GM23338 (cell line): ENCODE measurements around the gene PCDHGA9. TPM values are rescaled to one million over a fixed set of nuclear protein-coding genes. Genes with fewer than 3 reads are reported as not detected.
"Not testable (repeated sequence)": the region's sequence is repeated elsewhere in the genome, so short reads cannot be mapped to it uniquely, and the experiment has no call there.

Experiments used
- ATAC-seq: fragments of 200-7000 bp; cut with Tn5 transposase; 3 replicates; pipeline ENCODE4 v1.9.1; 2020
- DNase-seq: peaks from one replicate; pipeline ENCODE4 v3.0.0-alpha.2; 2015; ENCODE audit warnings: low spot score
- H2AFZ ChIP-seq: fragments of 200-600 bp; sonication (generic); 2 replicates; pipeline ENCODE4 v1.8.0; 2016; ENCODE audit warnings: antibody characterized with exemption, mild to moderate bottlenecking, moderate library complexity
- H3F3A ChIP-seq: fragments of 200-600 bp; sonication (generic); replicated peaks from 2 replicates; pipeline ENCODE4 v1.8.0; 2017; ENCODE audit warnings: antibody characterized with exemption, mixed run types, low read depth
- H3K27ac ChIP-seq: fragments of 200-600 bp; sonication (generic); 2 replicates; pipeline ENCODE4 v1.6.1; 2016; ENCODE audit warnings: low read depth
- H3K27me3 ChIP-seq: fragments of 200-600 bp; sonication (generic); 2 replicates; pipeline ENCODE4 v1.8.0; 2016; ENCODE audit warnings: mild to moderate bottlenecking, mixed run types, moderate library complexity; ENCODE audit not compliant: insufficient read depth
- H3K36me3 ChIP-seq: fragments of 200-600 bp; sonication (generic); 2 replicates; pipeline ENCODE4 v1.8.0; 2016; ENCODE audit warnings: mild to moderate bottlenecking; ENCODE audit not compliant: insufficient read depth
- H3K4me1 ChIP-seq: fragments of 200-600 bp; sonication (generic); 2 replicates; pipeline ENCODE4 v1.8.0; 2016; ENCODE audit warnings: mild to moderate bottlenecking, moderate library complexity; ENCODE audit not compliant: insufficient read depth
- H3K4me2 ChIP-seq: fragments of 200-600 bp; sonication (generic); 2 replicates; pipeline ENCODE4 v1.7.1; 2017; ENCODE audit warnings: mixed run types
- H3K4me3 ChIP-seq: fragments of 200-600 bp; sonication (generic); 2 replicates; pipeline ENCODE4 v1.6.1; 2016; ENCODE audit warnings: mixed run types
- H3K79me2 ChIP-seq: fragments of 200-600 bp; sonication (generic); replicated peaks from 2 replicates; pipeline ENCODE4 v1.8.0; 2017; ENCODE audit warnings: mild to moderate bottlenecking; ENCODE audit not compliant: insufficient read depth
- H3K9me2 ChIP-seq: fragments of 200-600 bp; sonication (generic); 2 replicates; pipeline ENCODE4 v1.8.0; 2017; ENCODE audit not compliant: insufficient read depth
- H4K20me1 ChIP-seq: fragments of 200-600 bp; sonication (generic); replicated peaks from 2 replicates; pipeline ENCODE4 v1.8.0; 2017; ENCODE audit warnings: mild to moderate bottlenecking; ENCODE audit not compliant: insufficient read depth
- H3K27ac Mint-ChIP-seq: 2 replicates; pipeline ENCODE4 v1.8.0; 2020; ENCODE audit warnings: inconsistent platforms, mild to moderate bottlenecking, moderate library complexity, mixed read lengths
- H3K27me3 Mint-ChIP-seq: 3 replicates; pipeline ENCODE4 v1.8.0; 2022; ENCODE audit warnings: low read depth, mild to moderate bottlenecking, moderate library complexity, mixed read lengths, inconsistent platforms; ENCODE audit not compliant: insufficient read depth, poor library complexity
- H3K36me3 Mint-ChIP-seq: 3 replicates; pipeline ENCODE4 v1.8.0; 2021; ENCODE audit warnings: low read depth, mild to moderate bottlenecking, inconsistent platforms, moderate library complexity, mixed read lengths
- H3K4me1 Mint-ChIP-seq: 3 replicates; pipeline ENCODE4 v1.8.0; 2020; ENCODE audit warnings: mild to moderate bottlenecking, inconsistent platforms, mixed read lengths
- H3K4me3 Mint-ChIP-seq: 3 replicates; pipeline ENCODE4 v1.8.0; 2021; ENCODE audit warnings: moderate library complexity, mild to moderate bottlenecking, inconsistent platforms, mixed read lengths
- H3K9me3 Mint-ChIP-seq: 3 replicates; pipeline ENCODE4 v1.8.0; 2020; ENCODE audit warnings: moderate library complexity, mild to moderate bottlenecking, inconsistent platforms, mixed read lengths
- POLR2AphosphoS5 ChIP-seq: IDR thresholded peaks from 2 replicates; pipeline ENCODE4 v1.6.1; 2016; ENCODE audit warnings: antibody characterized with exemption, low read depth
- STAT1 ChIP-seq: IDR thresholded peaks from one replicate; pipeline ENCODE4 v1.6.1; 2016; ENCODE audit warnings: antibody characterized with exemption; ENCODE audit not compliant: unreplicated experiment
- polyA plus RNA-seq: library from polyadenylated mRNA; unstranded; fragments of >200 nt; fragmentation: Nextera tagmentation; extraction: Ambion mirVana; gene quantifications from 2 replicates; pipeline ENCODE4 v1.2.1, GENCODE V29; 2016
- total RNA-seq: library from RNA; depleted of rRNA; stranded (reverse); fragments of >200 nt; shearing (Covaris generic); gene quantifications from 2 replicates; pipeline ENCODE4 v1.2.3, GENCODE V29; 2014
- TF ChIP-seq, protein P1 (sequence below), 2 experiments: fragments of 200-600 bp in 1 of 2; sonication (generic) in 1 of 2; conservative IDR thresholded peaks; 2 replicates each; pipeline versions ENCODE4 v1.5.1 to v1.6.1; 2016 to 2017; ENCODE audit warnings: antibody characterized with exemption in 2 of 2, low read depth in 2 of 2, mild to moderate bottlenecking in 2 of 2, moderate library complexity in 1 of 2
- TF ChIP-seq, protein P2 (sequence below): fragments of 250-450 bp; sonication (Bioruptor Pico); IDR thresholded peaks from 2 replicates; pipeline ENCODE4 v1.5.0; 2020; ENCODE audit warnings: mild to moderate bottlenecking, moderate library complexity

Gene PCDHGA9
- total and polyA plus RNA-seq, 2 experiments from 2014 or later: 0.50 to 5.5 TPM

DNA sequence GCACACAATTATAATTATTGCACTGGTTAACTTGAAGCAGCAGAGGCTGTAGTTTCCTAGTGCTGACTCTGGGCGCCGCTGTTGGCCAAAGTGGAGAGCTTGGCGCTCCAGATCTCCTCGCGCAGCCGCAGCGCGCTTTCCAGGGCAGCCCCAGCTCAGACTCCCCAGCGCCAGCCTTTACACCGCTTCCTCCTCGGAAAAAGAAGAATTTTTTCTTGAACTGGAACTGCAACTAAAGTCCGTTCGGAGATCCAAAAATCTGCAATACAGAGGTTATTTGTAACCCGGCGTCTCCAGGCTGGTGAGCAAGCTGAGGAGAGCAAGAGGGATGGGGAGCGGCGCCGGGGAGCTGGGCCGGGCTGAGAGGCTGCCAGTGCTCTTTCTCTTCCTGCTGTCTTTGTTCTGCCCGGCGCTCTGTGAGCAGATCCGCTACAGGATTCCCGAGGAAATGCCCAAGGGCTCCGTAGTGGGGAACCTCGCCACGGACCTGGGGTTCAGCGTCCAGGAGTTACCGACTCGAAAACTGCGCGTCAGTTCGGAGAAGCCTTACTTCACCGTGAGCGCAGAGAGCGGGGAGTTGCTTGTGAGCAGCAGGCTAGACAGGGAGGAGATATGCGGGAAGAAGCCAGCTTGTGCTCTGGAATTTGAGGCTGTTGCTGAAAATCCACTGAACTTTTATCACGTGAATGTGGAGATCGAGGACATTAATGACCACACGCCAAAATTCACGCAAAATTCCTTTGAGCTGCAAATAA, 14.8 kb upstream of the PCDHGA9 start, which contains the start of gene PCDHGB4:
Gene PCDHGB4 (plus strand): TSS at position 142 of the 755 bp plus-strand sequence. CDS start 187 bp downstream, at position 329.
- ATAC-seq (peak; percentile 92), DNase-seq (peak; percentile 81)
- H3F3A ChIP-seq, H3K79me2 ChIP-seq, H3K4me1 ChIP-seq, H3K27me3 ChIP-seq, H3K4me1 Mint-ChIP-seq, H3K27me3 Mint-ChIP-seq, H3K9me2 ChIP-seq, H3K27ac ChIP-seq, H3K36me3 ChIP-seq, H4K20me1 ChIP-seq, H3K27ac Mint-ChIP-seq, H2AFZ ChIP-seq: not testable (repeated sequence)
- peaks cover 74% of the 10 kb centered on the region for H3K36me3 Mint-ChIP-seq
- TF ChIP-seq POLR2AphosphoS5: peak; percentile 14; the same call in 1 of the 2 replicates
- TF ChIP-seq, protein P1, sequence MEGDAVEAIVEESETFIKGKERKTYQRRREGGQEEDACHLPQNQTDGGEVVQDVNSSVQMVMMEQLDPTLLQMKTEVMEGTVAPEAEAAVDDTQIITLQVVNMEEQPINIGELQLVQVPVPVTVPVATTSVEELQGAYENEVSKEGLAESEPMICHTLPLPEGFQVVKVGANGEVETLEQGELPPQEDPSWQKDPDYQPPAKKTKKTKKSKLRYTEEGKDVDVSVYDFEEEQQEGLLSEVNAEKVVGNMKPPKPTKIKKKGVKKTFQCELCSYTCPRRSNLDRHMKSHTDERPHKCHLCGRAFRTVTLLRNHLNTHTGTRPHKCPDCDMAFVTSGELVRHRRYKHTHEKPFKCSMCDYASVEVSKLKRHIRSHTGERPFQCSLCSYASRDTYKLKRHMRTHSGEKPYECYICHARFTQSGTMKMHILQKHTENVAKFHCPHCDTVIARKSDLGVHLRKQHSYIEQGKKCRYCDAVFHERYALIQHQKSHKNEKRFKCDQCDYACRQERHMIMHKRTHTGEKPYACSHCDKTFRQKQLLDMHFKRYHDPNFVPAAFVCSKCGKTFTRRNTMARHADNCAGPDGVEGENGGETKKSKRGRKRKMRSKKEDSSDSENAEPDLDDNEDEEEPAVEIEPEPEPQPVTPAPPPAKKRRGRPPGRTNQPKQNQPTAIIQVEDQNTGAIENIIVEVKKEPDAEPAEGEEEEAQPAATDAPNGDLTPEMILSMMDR (conservative IDR thresholded peaks at IDR 0.05; ENCODE audit: low read depth in 2 of 2): peak; percentile 72 to 75
- H3K4me3 Mint-ChIP-seq: peak within 1 kb of the TSS; percentile 72
- H3K9me3 Mint-ChIP-seq: peaks cover 89% of the 10 kb centered on the region
- peak within 1 kb of the TSS; percentile 52 for H3K4me3 ChIP-seq
- H3K4me2 ChIP-seq: peak within 1 kb of the TSS; percentile 67

DNA sequence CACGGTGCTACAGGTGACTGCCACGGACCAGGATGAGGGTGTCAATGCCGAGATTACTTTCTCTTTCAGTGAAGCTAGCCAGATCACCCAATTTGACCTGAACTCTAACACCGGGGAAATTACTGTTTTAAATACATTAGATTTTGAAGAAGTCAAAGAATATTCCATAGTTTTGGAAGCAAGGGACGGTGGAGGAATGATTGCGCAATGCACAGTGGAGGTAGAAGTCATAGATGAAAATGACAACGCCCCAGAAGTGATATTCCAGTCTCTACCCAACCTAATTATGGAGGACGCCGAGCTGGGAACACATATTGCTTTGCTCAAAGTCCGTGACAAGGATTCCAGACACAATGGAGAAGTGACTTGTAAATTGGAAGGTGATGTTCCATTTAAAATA, 13.9 kb upstream of the PCDHGA9 start:
- Mint-ChIP-seq H3K36me3 (peaks cover 74% of the 10 kb centered on the region), H3K4me3 (peak overlapping the region; percentile 11; the same call in 1 of the 3 replicates), H3K9me3 (peaks cover 89% of the 10 kb centered on the region), H3K4me1 (no peaks in the 10 kb centered on the region; the same call in 2 of the 3 replicates), H3K27ac (no peak overlapping the region), H3K27me3 (peaks cover 6% of the 10 kb centered on the region)
- DNase-seq (no peak), ATAC-seq (no peak)
- Histone ChIP-seq H3K36me3 (peaks cover 7% of the 10 kb centered on the region; the same call in 1 of the 2 replicates), H3K79me2 (0 out of 2 replicates have a peak, but pooled peaks cover 5% of the 10 kb centered on the region), H3K4me2 (no peak overlapping the region), H3K4me3 (no peak overlapping the region), H4K20me1 (no peaks in the 10 kb centered on the region), H3K27ac (no peak overlapping the region), H3K9me2 (no peaks in the 10 kb centered on the region), H3F3A (no peaks in the 10 kb centered on the region), H3K27me3 (peaks cover 7% of the 10 kb centered on the region; the same call in 1 of the 2 replicates), H2AFZ (no peak overlapping the region), H3K4me1 (0 out of 2 replicates have a peak, but pooled peaks cover 5% of the 10 kb centered on the region)
- TF ChIP-seq, protein P1 (conservative IDR thresholded peaks at IDR 0.05; ENCODE audit: low read depth in 2 of 2): no peak
- no peak for TF ChIP-seq STAT1
- TF ChIP-seq, protein P2, sequence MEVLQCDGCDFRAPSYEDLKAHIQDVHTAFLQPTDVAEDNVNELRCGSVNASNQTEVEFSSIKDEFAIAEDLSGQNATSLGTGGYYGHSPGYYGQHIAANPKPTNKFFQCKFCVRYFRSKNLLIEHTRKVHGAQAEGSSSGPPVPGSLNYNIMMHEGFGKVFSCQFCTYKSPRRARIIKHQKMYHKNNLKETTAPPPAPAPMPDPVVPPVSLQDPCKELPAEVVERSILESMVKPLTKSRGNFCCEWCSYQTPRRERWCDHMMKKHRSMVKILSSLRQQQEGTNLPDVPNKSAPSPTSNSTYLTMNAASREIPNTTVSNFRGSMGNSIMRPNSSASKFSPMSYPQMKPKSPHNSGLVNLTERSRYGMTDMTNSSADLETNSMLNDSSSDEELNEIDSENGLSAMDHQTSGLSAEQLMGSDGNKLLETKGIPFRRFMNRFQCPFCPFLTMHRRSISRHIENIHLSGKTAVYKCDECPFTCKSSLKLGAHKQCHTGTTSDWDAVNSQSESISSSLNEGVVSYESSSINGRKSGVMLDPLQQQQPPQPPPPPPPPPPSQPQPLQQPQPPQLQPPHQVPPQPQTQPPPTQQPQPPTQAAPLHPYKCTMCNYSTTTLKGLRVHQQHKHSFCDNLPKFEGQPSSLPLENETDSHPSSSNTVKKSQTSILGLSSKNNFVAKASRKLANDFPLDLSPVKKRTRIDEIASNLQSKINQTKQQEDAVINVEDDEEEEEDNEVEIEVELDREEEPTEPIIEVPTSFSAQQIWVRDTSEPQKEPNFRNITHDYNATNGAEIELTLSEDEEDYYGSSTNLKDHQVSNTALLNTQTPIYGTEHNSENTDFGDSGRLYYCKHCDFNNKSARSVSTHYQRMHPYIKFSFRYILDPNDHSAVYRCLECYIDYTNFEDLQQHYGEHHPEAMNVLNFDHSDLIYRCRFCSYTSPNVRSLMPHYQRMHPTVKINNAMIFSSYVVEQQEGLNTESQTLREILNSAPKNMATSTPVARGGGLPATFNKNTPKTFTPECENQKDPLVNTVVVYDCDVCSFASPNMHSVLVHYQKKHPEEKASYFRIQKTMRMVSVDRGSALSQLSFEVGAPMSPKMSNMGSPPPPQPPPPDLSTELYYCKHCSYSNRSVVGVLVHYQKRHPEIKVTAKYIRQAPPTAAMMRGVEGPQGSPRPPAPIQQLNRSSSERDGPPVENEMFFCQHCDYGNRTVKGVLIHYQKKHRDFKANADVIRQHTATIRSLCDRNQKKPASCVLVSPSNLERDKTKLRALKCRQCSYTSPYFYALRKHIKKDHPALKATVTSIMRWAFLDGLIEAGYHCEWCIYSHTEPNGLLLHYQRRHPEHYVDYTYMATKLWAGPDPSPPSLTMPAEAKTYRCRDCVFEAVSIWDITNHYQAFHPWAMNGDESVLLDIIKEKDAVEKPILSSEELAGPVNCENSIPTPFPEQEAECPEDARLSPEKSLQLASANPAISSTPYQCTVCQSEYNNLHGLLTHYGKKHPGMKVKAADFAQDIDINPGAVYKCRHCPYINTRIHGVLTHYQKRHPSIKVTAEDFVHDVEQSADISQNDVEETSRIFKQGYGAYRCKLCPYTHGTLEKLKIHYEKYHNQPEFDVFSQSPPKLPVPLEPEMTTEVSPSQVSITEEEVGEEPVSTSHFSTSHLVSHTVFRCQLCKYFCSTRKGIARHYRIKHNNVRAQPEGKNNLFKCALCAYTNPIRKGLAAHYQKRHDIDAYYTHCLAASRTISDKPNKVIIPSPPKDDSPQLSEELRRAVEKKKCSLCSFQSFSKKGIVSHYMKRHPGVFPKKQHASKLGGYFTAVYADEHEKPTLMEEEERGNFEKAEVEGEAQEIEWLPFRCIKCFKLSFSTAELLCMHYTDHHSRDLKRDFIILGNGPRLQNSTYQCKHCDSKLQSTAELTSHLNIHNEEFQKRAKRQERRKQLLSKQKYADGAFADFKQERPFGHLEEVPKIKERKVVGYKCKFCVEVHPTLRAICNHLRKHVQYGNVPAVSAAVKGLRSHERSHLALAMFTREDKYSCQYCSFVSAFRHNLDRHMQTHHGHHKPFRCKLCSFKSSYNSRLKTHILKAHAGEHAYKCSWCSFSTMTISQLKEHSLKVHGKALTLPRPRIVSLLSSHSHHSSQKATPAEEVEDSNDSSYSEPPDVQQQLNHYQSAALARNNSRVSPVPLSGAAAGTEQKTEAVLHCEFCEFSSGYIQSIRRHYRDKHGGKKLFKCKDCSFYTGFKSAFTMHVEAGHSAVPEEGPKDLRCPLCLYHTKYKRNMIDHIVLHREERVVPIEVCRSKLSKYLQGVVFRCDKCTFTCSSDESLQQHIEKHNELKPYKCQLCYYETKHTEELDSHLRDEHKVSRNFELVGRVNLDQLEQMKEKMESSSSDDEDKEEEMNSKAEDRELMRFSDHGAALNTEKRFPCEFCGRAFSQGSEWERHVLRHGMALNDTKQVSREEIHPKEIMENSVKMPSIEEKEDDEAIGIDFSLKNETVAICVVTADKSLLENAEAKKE: no peak
